ENCODE results near the gene TMEM108.

TMEM108 gene

GRCh38 chr3:133386876-133387275, 348.7 kb downstream of the TMEM108 start:
- no peak for DNase-seq (ENCODE audit: low read depth in 2 of 2)

- no peak for DNase-seq (ENCODE audit: low read depth in 2 of 2)
Measured at GRCh38 chr3:133387341-133387740, 349.1 kb downstream of the TMEM108 start.

- DNase-seq (ENCODE audit: low read depth in 2 of 2), result no peak
Measured at GRCh38 chr3:133388696-133389395, 350.7 kb downstream of the TMEM108 start.

GRCh38 chr3:133390715-133391114, 352.5 kb downstream of the TMEM108 start:
- no peak for DNase-seq (ENCODE audit: low read depth in 2 of 2)

GRCh38 chr3:133393204-133393603, 355.0 kb downstream of the TMEM108 start:
- no peak for DNase-seq (ENCODE audit: low read depth in 2 of 2)

GRCh38 chr3:133393691-133394474, 355.7 kb downstream of the TMEM108 start:
- DNase-seq (ENCODE audit: low read depth in 2 of 2), result no peak

GRCh38 chr3:133394561-133395311, 356.5 kb downstream of the TMEM108 start:
- no peak for DNase-seq (ENCODE audit: low read depth in 2 of 2)

GRCh38 chr3:133396906-133397305, 358.7 kb downstream of the TMEM108 start:
- DNase-seq (ENCODE audit: low read depth in 2 of 2), result no peak

GRCh38 chr3:133400006-133400515, 361.9 kb downstream of the TMEM108 start, which contains the start of gene BFSP2:
Gene BFSP2 (plus strand): TSS chr3:133400056. CDS start chr3:133400084, 28 bp downstream.
- no peak for DNase-seq (ENCODE audit: low read depth in 2 of 2)

- no peak for DNase-seq (ENCODE audit: low read depth in 2 of 2)
Measured at GRCh38 chr3:133401374-133402135, 363.4 kb downstream of the TMEM108 start.

- no peak for DNase-seq (ENCODE audit: low read depth in 2 of 2)
Measured at GRCh38 chr3:133404920-133405319, 366.7 kb downstream of the TMEM108 start.

- DNase-seq (ENCODE audit: low read depth in 2 of 2), result no peak
Measured at GRCh38 chr3:133408366-133408765, 370.2 kb downstream of the TMEM108 start.

GRCh38 chr3:133408961-133409360, 370.8 kb downstream of the TMEM108 start:
- DNase-seq (ENCODE audit: low read depth in 2 of 2), result no peak

- no peak for DNase-seq (ENCODE audit: low read depth in 2 of 2)
Measured at GRCh38 chr3:133410191-133410892, 372.2 kb downstream of the TMEM108 start.

- no peak for DNase-seq (ENCODE audit: low read depth in 2 of 2)
Measured at GRCh38 chr3:133412183-133413132, 374.3 kb downstream of the TMEM108 start.

- no peak for DNase-seq (ENCODE audit: low read depth in 2 of 2)
Measured at GRCh38 chr3:133413161-133414020, 375.2 kb downstream of the TMEM108 start.

GRCh38 chr3:133414021-133414392, 375.8 kb downstream of the TMEM108 start:
- no peak for DNase-seq (ENCODE audit: low read depth in 2 of 2)

GRCh38 chr3:133418361-133418760, 380.2 kb downstream of the TMEM108 start:
- no peak for DNase-seq (ENCODE audit: low read depth in 2 of 2)
